Stimulated activated CD8-positive, alpha-beta memory T cell treated with anti-CD3 and anti-CD28 coated beads, Interleukin-7, amount 100 ng/mL, for 4 hours (primary cell): ENCODE data around the gene IL34.
A peak's percentile ranks its signal among the peaks of the same experiment; 100 is the strongest.
"Not testable (repeated sequence)": the region's sequence is repeated elsewhere in the genome, so short reads cannot be mapped to it uniquely, and the experiment has no call there.

Experiments used
- DNase-seq, 2 donors: peaks; one replicate each; pipeline ENCODE4 v3.0.0-alpha.2; 2020; ENCODE audit warnings: low read depth in 2 of 2

IL34 gene

GRCh38 chr16:70630960-70631745, 15.2 kb upstream of the IL34 start:
- DNase-seq = no peak

- DNase-seq = no peak
These were observed 14.1 kb upstream of the IL34 start for GRCh38 chr16:70632273-70632672.

GRCh38 chr16:70633617-70634016, 12.7 kb upstream of the IL34 start:
- DNase-seq = not testable (repeated sequence)

- no peak for DNase-seq
These were observed 11.5 kb upstream of the IL34 start for GRCh38 chr16:70634861-70635260.

- no peak for DNase-seq
These were observed 10.9 kb upstream of the IL34 start for GRCh38 chr16:70635336-70636016.

GRCh38 chr16:70638814-70639792, 7.3 kb upstream of the IL34 start:
- DNase-seq = no peak

GRCh38 chr16:70642633-70643032, 3.7 kb upstream of the IL34 start:
- no peak for DNase-seq

GRCh38 chr16:70643264-70643663, 3.1 kb upstream of the IL34 start:
- DNase-seq = not testable (repeated sequence)

- DNase-seq = no peak
These were observed 1.4 kb upstream of the IL34 start for GRCh38 chr16:70644763-70645597.

GRCh38 chr16:70647441-70648359, 1.3 kb downstream of the IL34 start:
- DNase-seq = no peak

GRCh38 chr16:70648606-70649005, 2.2 kb downstream of the IL34 start:
- DNase-seq = no peak

- no peak for DNase-seq
These were observed 2.9 kb downstream of the IL34 start for GRCh38 chr16:70649300-70649699.

GRCh38 chr16:70650216-70650615, 3.9 kb downstream of the IL34 start:
- DNase-seq = no peak

GRCh38 chr16:70651524-70651923, 5.2 kb downstream of the IL34 start:
- no peak for DNase-seq

GRCh38 chr16:70652322-70652721, 6.0 kb downstream of the IL34 start:
- no peak for DNase-seq

GRCh38 chr16:70653406-70653805, 7.0 kb downstream of the IL34 start:
- no peak for DNase-seq

GRCh38 chr16:70653809-70654771, 7.7 kb downstream of the IL34 start:
- DNase-seq = peak; percentile 47 to 63

- DNase-seq = no peak
These were observed 9.8 kb downstream of the IL34 start for GRCh38 chr16:70656065-70656711.
